Measurements from ENCODE around the gene DIPK1C.
A peak's percentile ranks its signal among the peaks of the same experiment; 100 is the strongest.

DIPK1C gene

DNA sequence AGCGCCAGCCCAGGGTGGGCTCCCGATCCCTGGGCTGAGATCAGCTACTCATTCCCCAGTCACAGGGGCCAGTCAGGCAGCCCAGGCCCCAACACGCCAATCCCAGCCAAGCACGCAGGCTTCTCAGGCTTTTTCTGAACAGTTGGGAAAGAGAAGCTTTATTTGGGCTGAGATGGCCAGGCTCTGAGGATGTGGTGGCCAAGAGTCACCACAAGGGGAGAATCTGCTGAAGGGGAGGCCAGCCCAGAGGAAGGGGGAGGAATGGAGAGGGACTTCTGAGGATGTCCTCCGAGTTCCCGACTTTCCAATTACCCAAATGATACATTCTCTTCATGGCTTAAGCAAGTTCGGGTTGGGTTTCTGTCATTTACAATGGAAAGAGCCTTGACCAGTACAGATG is 2.8 kb upstream of the DIPK1C start:
- Histone ChIP-seq H3K27ac (ENCODE audit: low read length) (no peak overlapping the region), H3K9me3 (ENCODE audit: insufficient read depth, low read depth, low read length) (no peaks in the 10 kb centered on the region), H3K4me3 (ENCODE audit: low read length) (no peak overlapping the region), H3K4me1 (ENCODE audit: insufficient read depth, low read length) (no peaks in the 10 kb centered on the region), H3K27me3 (ENCODE audit: insufficient read depth, low read length) (peaks cover 58% of the 10 kb centered on the region), H3K36me3 (ENCODE audit: insufficient read depth, low read depth, low read length) (no peaks in the 10 kb centered on the region), H3K9ac (ENCODE audit: low read depth, low read length) (no peak overlapping the region)

DNA sequence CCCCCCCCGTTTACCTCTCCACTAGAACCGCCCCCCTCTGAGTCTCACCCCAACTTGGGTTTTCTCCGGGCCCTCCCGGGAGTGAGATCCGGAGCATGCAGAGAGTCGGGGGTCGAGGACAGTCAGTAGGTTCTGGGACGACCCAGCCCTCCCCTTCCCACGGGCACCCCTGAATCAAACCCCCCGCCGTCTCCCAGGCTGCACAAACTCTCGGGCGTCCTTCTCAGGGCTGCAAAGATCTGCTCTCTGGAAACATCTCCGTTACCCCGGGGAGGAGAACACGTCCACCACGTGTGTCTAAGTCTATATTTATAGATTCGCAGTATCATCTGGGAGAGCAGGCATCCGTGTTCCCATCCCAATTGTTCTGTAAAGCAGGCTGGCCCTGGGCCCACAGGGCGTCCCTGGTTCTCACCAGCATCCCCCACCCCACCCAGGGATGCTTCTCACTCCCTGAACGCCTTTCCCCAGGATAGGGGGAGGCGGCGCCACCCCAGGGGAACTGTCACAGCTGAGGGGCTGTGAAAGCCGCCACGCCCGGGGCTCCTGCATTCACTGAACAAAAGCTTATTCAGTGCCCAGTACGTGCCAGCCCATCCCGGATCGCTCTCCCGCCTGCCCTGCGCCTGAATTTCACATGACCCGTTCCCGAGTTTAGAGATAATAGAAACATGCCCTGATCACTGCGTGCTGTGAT is 765 bp upstream of the DIPK1C start:
- Histone ChIP-seq H3K36me3 (ENCODE audit: insufficient read depth, low read depth, low read length) (no peaks in the 10 kb centered on the region), H3K4me3 (ENCODE audit: low read length) (peak overlapping the region; percentile 51; the same call in 1 of the 2 replicates), H3K27me3 (ENCODE audit: insufficient read depth, low read length) (peaks cover 78% of the 10 kb centered on the region), H3K4me1 (ENCODE audit: insufficient read depth, low read length) (no peaks in the 10 kb centered on the region), H3K9ac (ENCODE audit: low read depth, low read length) (no peak overlapping the region), H3K9me3 (ENCODE audit: insufficient read depth, low read depth, low read length) (no peaks in the 10 kb centered on the region), H3K27ac (ENCODE audit: low read length) (no peak overlapping the region)

DNA sequence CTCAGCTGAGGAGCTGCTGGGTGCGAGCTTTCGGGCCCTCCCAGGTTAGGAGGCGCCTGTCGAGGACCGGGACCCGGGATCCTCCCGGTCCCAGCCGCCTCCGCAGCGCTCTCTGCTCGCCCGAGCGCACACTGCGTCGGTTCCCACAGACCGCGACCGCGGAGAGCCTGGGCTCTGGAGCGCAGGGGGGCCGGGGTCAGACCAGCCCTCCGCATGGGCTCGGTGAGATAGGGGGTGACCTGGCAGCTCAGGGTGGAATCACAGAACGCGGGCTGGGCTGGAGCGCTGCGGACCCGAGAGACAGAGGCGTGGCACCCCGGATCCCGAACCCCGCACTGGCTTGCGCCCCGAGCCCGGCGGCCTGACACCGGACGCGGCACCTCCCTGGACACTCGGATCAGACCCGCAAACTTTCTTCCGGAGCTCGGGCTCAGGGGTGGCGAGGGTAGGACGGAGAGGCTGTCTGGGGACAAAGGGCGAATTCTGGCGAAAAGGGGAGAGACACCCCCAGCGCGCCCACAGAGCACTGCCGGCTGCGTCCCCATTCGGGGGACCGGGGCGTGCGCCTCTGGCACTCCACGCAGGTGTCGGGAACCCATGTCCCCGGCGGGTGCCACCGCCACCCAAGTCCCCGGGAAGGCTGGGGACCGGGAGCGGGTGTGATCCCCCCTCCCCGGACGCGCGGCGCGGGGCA is 612 bp downstream of the DIPK1C start:
- H3K27ac ChIP-seq (ENCODE audit: low read length) = no peak overlapping the region
- no peak overlapping the region for H3K9ac ChIP-seq (ENCODE audit: low read depth, low read length)
- H3K4me1 ChIP-seq (ENCODE audit: insufficient read depth, low read length) = no peaks in the 10 kb centered on the region
- no peaks in the 10 kb centered on the region for H3K36me3 ChIP-seq (ENCODE audit: insufficient read depth, low read depth, low read length)
- peak overlapping the region; percentile 69 for H3K4me3 ChIP-seq (ENCODE audit: low read length)
- H3K27me3 ChIP-seq (ENCODE audit: insufficient read depth, low read length) = peaks cover 80% of the 10 kb centered on the region
- no peaks in the 10 kb centered on the region for H3K9me3 ChIP-seq (ENCODE audit: insufficient read depth, low read depth, low read length)

DNA sequence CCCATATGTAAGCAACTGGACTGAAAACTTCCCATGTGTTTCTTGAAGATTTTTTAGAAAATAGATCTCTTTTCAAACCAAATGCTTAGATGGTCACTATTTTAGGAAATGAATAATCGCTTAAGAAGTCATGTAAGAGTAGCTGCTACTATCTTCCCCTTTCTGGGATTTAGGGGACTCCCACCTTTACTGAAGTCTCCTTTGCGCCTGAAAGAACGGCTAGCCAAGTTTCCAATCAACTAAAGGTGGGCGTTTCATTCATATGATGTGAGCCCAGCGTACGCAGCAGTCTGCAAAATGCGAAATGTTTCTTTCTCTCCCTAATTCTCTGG is 1.1 kb downstream of the DIPK1C start:
- Histone ChIP-seq H3K9me3 (ENCODE audit: insufficient read depth, low read depth, low read length) (no peaks in the 10 kb centered on the region), H3K9ac (ENCODE audit: low read depth, low read length) (no peak overlapping the region), H3K36me3 (ENCODE audit: insufficient read depth, low read depth, low read length) (no peaks in the 10 kb centered on the region), H3K4me1 (ENCODE audit: insufficient read depth, low read length) (no peaks in the 10 kb centered on the region), H3K27me3 (ENCODE audit: insufficient read depth, low read length) (peaks cover 80% of the 10 kb centered on the region), H3K4me3 (ENCODE audit: low read length) (peak overlapping the region; percentile 69), H3K27ac (ENCODE audit: low read length) (no peak overlapping the region)

DNA sequence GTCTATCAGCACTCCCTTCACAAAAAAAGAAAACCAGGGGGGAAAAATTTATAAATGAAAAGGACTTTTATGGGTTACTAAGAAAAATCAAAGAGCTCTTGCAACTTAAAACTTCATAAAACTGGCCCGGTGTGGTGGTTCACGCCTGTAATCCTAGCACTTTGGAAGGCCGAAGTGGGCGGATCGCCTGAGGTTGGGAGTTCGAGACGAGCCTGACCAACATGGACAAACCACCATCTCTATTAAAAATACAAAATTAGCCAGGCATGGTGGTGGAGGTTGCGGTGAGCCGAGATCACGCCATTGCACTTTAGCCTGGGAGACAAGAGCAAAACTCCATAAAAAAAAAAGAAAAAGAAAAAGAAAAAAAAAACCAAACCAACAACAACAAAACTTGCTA is 1.7 kb downstream of the DIPK1C start:
- Histone ChIP-seq H3K9me3 (ENCODE audit: insufficient read depth, low read depth, low read length) (no peaks in the 10 kb centered on the region), H3K4me1 (ENCODE audit: insufficient read depth, low read length) (no peaks in the 10 kb centered on the region), H3K27ac (ENCODE audit: low read length) (no peak overlapping the region), H3K9ac (ENCODE audit: low read depth, low read length) (no peak overlapping the region), H3K4me3 (ENCODE audit: low read length) (no peak overlapping the region), H3K36me3 (ENCODE audit: insufficient read depth, low read depth, low read length) (no peaks in the 10 kb centered on the region), H3K27me3 (ENCODE audit: insufficient read depth, low read length) (peaks cover 76% of the 10 kb centered on the region)

DNA sequence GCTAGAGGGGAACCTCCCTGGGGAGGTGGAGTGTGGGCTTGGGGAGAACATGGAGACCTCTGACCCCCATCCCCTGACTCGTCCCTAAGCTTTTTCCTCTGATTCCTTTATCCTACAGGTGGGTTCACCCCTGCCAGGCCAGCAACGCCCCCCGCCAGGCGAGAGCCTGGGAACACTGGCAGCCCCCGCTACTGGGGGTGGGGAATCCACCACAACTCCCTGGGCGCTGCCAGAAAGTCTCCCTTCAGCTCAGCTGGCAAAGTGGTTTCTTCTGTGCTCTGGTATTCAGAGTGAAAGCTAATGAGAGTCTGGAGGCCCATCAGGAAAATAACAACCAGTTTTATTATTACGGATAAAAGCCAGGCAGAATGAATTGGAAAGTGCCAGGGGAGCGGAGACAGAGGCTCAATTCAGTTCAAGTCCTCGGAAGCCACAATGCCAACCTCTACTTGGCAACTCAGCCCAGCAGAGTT is 2.8 kb downstream of the DIPK1C start:
- peaks cover 65% of the 10 kb centered on the region for H3K27me3 ChIP-seq (ENCODE audit: insufficient read depth, low read length)
- H3K4me1 ChIP-seq (ENCODE audit: insufficient read depth, low read length) = no peaks in the 10 kb centered on the region
- H3K9ac ChIP-seq (ENCODE audit: low read depth, low read length) = no peak overlapping the region
- H3K27ac ChIP-seq (ENCODE audit: low read length) = no peak overlapping the region
- H3K36me3 ChIP-seq (ENCODE audit: insufficient read depth, low read depth, low read length) = no peaks in the 10 kb centered on the region
- no peak overlapping the region for H3K4me3 ChIP-seq (ENCODE audit: low read length)
- H3K9me3 ChIP-seq (ENCODE audit: insufficient read depth, low read depth, low read length) = no peaks in the 10 kb centered on the region

DNA sequence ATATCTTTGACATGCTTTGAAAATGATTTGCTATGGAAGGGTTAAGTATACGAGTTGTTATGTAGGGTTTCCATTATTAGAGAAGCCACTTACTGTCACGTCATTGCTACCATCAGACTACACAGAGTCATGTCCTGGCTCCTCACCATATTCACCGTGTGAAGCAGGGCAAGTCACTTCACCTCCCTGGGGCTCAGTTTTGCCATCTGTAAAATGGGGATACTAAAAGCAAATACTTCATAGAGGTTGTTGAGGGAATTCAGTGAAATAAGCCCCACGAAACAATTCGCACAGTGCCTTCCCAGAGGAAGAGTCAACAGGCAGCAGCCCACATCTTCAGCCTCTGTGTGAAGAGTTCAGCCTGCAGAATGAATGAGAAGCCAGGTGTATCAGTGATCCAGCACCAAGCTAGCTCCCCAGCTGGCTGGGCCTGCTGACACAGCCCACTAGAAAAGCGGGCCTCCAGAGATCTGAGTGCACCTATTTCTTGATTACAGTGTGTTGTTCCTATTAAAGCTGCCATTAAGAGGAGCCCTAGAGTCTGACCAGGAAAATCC is 3.4 kb downstream of the DIPK1C start:
- H3K27ac ChIP-seq (ENCODE audit: low read length) = no peak overlapping the region
- H3K9ac ChIP-seq (ENCODE audit: low read depth, low read length) = no peak overlapping the region
- H3K9me3 ChIP-seq (ENCODE audit: insufficient read depth, low read depth, low read length) = no peaks in the 10 kb centered on the region
- no peak overlapping the region for H3K4me3 ChIP-seq (ENCODE audit: low read length)
- H3K36me3 ChIP-seq (ENCODE audit: insufficient read depth, low read depth, low read length) = no peaks in the 10 kb centered on the region
- H3K27me3 ChIP-seq (ENCODE audit: insufficient read depth, low read length) = peaks cover 59% of the 10 kb centered on the region
- no peaks in the 10 kb centered on the region for H3K4me1 ChIP-seq (ENCODE audit: insufficient read depth, low read length)

DNA sequence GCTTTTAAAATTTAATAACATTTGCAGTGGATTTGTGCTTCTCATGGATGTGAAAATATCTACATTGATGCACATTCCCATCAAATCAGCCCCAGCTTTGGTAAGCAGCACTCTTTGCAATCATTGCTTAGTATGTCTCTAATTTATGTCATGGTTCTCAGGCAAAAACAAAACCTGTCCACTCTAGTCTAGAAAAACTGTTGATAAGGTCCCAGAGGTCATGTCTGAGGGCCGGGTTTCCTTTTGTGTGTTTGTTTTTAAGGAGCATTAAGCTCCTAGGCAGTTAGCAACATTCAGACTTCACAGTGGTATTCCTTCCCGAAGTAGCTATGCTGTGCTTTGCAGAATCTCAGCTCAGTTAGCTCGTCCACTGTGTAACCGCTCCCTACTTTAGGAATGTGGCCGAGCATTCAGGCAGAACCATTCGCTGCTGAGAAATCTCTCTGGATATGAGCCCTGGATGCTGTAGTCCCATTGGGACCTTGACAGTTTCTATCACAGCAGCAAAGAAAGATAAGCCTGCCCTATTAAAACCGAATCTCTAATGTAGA is 4.0 kb downstream of the DIPK1C start:
- Histone ChIP-seq H3K9ac (ENCODE audit: low read depth, low read length) (no peak overlapping the region), H3K4me3 (ENCODE audit: low read length) (no peak overlapping the region), H3K36me3 (ENCODE audit: insufficient read depth, low read depth, low read length) (no peaks in the 10 kb centered on the region), H3K27me3 (ENCODE audit: insufficient read depth, low read length) (peaks cover 53% of the 10 kb centered on the region), H3K27ac (ENCODE audit: low read length) (no peak overlapping the region), H3K4me1 (ENCODE audit: insufficient read depth, low read length) (no peaks in the 10 kb centered on the region), H3K9me3 (ENCODE audit: insufficient read depth, low read depth, low read length) (no peaks in the 10 kb centered on the region)

DNA sequence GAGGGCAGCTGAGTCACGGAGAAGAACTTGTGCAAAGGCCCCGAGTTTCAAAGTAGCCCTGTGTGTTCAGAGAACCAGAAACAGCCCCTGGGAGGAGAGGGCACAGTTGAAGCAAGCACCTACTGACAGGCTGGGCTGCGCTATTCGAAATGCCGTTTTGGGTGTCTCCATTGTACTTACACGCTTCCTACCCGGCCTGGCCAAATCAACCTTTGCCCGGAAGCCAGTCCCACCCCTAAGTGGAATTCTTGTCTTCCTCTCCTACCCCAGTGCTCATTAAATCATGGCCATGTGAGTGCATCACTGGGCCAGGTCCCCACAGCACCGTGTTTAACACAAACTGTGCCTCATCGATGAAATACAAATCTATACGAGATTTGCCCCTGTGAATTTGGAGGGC is 6.0 kb downstream of the DIPK1C start:
- H3K27ac ChIP-seq (ENCODE audit: low read length) = no peak overlapping the region
- no peak overlapping the region for H3K4me3 ChIP-seq (ENCODE audit: low read length)
- no peaks in the 10 kb centered on the region for H3K4me1 ChIP-seq (ENCODE audit: insufficient read depth, low read length)
- H3K9ac ChIP-seq (ENCODE audit: low read depth, low read length) = no peak overlapping the region
- no peaks in the 10 kb centered on the region for H3K36me3 ChIP-seq (ENCODE audit: insufficient read depth, low read depth, low read length)
- H3K27me3 ChIP-seq (ENCODE audit: insufficient read depth, low read length) = peaks cover 35% of the 10 kb centered on the region
- no peaks in the 10 kb centered on the region for H3K9me3 ChIP-seq (ENCODE audit: insufficient read depth, low read depth, low read length)

DNA sequence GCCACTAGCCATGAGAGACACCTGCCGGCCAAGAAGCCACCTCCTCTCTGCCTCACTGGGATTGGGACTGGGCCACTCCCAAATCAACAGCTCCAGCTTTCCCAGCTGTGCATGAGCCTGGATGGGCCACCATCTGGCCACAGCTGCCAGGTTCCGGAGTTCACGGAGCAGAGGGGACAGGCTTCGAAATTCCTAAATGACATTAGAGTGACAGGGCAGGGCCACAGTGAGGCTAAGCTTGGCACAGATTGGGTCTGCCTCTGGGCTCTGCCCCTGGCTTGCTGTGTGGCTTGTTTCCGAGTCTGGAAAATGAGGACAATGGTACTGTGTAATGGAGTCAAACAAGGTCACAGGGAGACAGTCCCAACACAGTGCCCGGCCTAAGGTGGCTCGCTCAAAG is 6.5 kb downstream of the DIPK1C start:
- H3K4me3 ChIP-seq (ENCODE audit: low read length) = no peak overlapping the region
- H3K27me3 ChIP-seq (ENCODE audit: insufficient read depth, low read length) = peaks cover 30% of the 10 kb centered on the region
- no peaks in the 10 kb centered on the region for H3K9me3 ChIP-seq (ENCODE audit: insufficient read depth, low read depth, low read length)
- H3K36me3 ChIP-seq (ENCODE audit: insufficient read depth, low read depth, low read length) = no peaks in the 10 kb centered on the region
- H3K27ac ChIP-seq (ENCODE audit: low read length) = no peak overlapping the region
- H3K9ac ChIP-seq (ENCODE audit: low read depth, low read length) = no peak overlapping the region
- H3K4me1 ChIP-seq (ENCODE audit: insufficient read depth, low read length) = no peaks in the 10 kb centered on the region

DNA sequence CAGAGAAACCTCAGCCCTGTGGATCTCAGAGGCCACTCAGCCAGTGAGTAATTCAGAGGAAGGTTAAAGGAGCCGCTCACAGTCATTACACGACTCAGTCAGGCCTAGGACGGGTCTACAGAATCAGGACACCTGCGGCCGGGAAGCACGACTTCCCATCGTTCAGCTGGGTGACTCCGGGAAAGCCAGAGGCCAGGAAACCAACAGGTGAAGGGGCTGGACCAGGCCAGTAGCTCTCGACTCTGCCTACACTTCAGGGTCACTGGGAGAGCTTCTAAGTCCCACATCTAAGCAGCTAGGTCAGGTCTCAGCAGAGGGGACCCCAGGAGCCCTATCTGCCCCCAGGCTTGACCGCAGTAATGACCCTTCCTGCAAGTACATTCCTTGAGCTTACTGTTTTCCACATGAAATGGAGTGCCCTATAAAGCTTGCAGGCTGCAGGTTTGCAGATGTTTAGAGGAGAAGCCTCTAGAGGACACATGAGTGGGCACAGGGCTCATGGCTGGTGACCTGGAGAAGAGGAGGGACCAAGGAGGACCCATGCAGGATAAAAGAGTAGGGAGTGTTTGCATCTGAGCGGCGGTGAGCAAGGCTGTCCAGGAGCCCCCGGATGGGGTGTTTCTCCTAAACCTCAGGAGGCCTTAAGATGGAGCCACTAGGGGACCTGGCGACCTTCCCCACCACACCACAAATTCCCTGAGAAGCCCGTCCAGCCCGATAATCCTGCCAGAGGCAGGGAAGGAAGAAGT is 9.5 kb downstream of the DIPK1C start:
- no peak overlapping the region for H3K9ac ChIP-seq (ENCODE audit: low read depth, low read length)
- no peaks in the 10 kb centered on the region for H3K36me3 ChIP-seq (ENCODE audit: insufficient read depth, low read depth, low read length)
- no peak overlapping the region for H3K27ac ChIP-seq (ENCODE audit: low read length)
- no peaks in the 10 kb centered on the region for H3K27me3 ChIP-seq (ENCODE audit: insufficient read depth, low read length)
- no peaks in the 10 kb centered on the region for H3K9me3 ChIP-seq (ENCODE audit: insufficient read depth, low read depth, low read length)
- no peaks in the 10 kb centered on the region for H3K4me1 ChIP-seq (ENCODE audit: insufficient read depth, low read length)
- no peak overlapping the region for H3K4me3 ChIP-seq (ENCODE audit: low read length)

Measured in iPS-20b (cell line).